GM21390 (cell line): ENCODE measurements around the gene CFAP99.
"Not testable (repeated sequence)": the region's sequence is repeated elsewhere in the genome, so short reads cannot be mapped to it uniquely, and the experiment has no call there.

Source experiments
- ATAC-seq: cut with Tn5 transposase; IDR thresholded peaks from one replicate; pipeline ENCODE4 v1.9.1; 2021; ENCODE audit not compliant: unreplicated experiment

The CFAP99 gene

GRCh38 chr4:2418650-2419571 is at the start of gene CFAP99:
Gene CFAP99, plus strand, starts transcription at chr4:2418955.
- peak; percentile 90 for ATAC-seq

- no peak for ATAC-seq
These were observed 48.0 kb upstream of the CFAP99 start for GRCh38 chr4:2370597-2371320.

- no peak for ATAC-seq
These were observed 46.8 kb upstream of the CFAP99 start for GRCh38 chr4:2371765-2372487.

- no peak for ATAC-seq
These were observed 46.2 kb upstream of the CFAP99 start for GRCh38 chr4:2372488-2373030.

- no peak for ATAC-seq
These were observed 45.2 kb upstream of the CFAP99 start for GRCh38 chr4:2373532-2373931.

GRCh38 chr4:2375427-2375826 is 43.3 kb upstream of the CFAP99 start:
- no peak for ATAC-seq

- ATAC-seq: no peak
These were observed 41.5 kb upstream of the CFAP99 start for GRCh38 chr4:2377241-2377640.

GRCh38 chr4:2378401-2378800 is 40.4 kb upstream of the CFAP99 start:
- ATAC-seq: no peak

- ATAC-seq: no peak
These were observed 39.9 kb upstream of the CFAP99 start for GRCh38 chr4:2378898-2379297.

GRCh38 chr4:2380589-2380988 is 38.2 kb upstream of the CFAP99 start:
- ATAC-seq: not testable (repeated sequence)

- not testable (repeated sequence) for ATAC-seq
These were observed 36.0 kb upstream of the CFAP99 start for GRCh38 chr4:2382769-2383202.

- not testable (repeated sequence) for ATAC-seq
These were observed 35.5 kb upstream of the CFAP99 start for GRCh38 chr4:2383220-2383631.

GRCh38 chr4:2383760-2384159 is 35.0 kb upstream of the CFAP99 start:
- ATAC-seq: no peak

- no peak for ATAC-seq
These were observed 34.5 kb upstream of the CFAP99 start for GRCh38 chr4:2384245-2384644.

GRCh38 chr4:2385516-2385915 is 33.2 kb upstream of the CFAP99 start:
- no peak for ATAC-seq

- no peak for ATAC-seq
These were observed 32.0 kb upstream of the CFAP99 start for GRCh38 chr4:2386717-2387116.

GRCh38 chr4:2387218-2387617 is 31.5 kb upstream of the CFAP99 start:
- no peak for ATAC-seq

GRCh38 chr4:2387829-2388228 is 30.9 kb upstream of the CFAP99 start:
- ATAC-seq: no peak

- no peak for ATAC-seq
These were observed 30.1 kb upstream of the CFAP99 start for GRCh38 chr4:2388429-2389182.

- no peak for ATAC-seq
These were observed 29.1 kb upstream of the CFAP99 start for GRCh38 chr4:2389691-2390090.
